Neutrophil (primary cell): ENCODE measurements around the gene ATP5PO.

Source experiments
- H3K27ac ChIP-seq: fragments of 200-600 bp; sonication (generic); 2 replicates; pipeline ENCODE4 v1.5.1; 2016; ENCODE audit warnings: mild to moderate bottlenecking, moderate library complexity
- H3K27me3 ChIP-seq: fragments of 200-600 bp; sonication (generic); 2 replicates; pipeline ENCODE4 v1.6.0; 2016; ENCODE audit warnings: mild to moderate bottlenecking
- H3K36me3 ChIP-seq: fragments of 200-600 bp; sonication (generic); 2 replicates; pipeline ENCODE4 v1.5.1; 2017
- H3K4me1 ChIP-seq, 2 experiments: fragments of 200-600 bp in 1 of 2; sonication (generic) in 1 of 2; 1 replicate in 1 of 2; 2 replicates in 1 of 2; pipeline versions ENCODE4 v1.5.1 to v1.6.1; 2013 to 2016; ENCODE audit warnings: low read depth in 1 of 2, low read length in 1 of 2, mild to moderate bottlenecking in 1 of 2, moderate library complexity in 1 of 2; ENCODE audit not compliant: control insufficient read depth in 1 of 2, insufficient read depth in 1 of 2
- H3K4me3 ChIP-seq, 2 experiments: fragments of 200-600 bp in 1 of 2; sonication (generic) in 1 of 2; 1 replicate in 1 of 2; 2 replicates in 1 of 2; pipeline ENCODE4 v1.5.1; 2013 to 2016; ENCODE audit warnings: low read depth in 1 of 2, low read length in 1 of 2, mild to moderate bottlenecking in 1 of 2, moderate library complexity in 1 of 2
- H3K9me3 ChIP-seq: fragments of 200-600 bp; sonication (generic); 2 replicates; pipeline ENCODE4 v1.5.1; 2016
- CTCF ChIP-seq: fragments of 200-600 bp; sonication (generic); IDR thresholded peaks from 2 replicates; pipeline ENCODE4 v1.5.1; 2016; ENCODE audit warnings: antibody characterized with exemption

Gene ATP5PO

GRCh38 chr21:33943293-33943692, 27.7 kb upstream of the ATP5PO start:
- no peak overlapping the region for H3K4me3 ChIP-seq
- H3K27me3 ChIP-seq, result no peaks in the 10 kb centered on the region
- H3K9me3 ChIP-seq, result no peaks in the 10 kb centered on the region
- H3K4me1 ChIP-seq, result peaks cover 0 to under 1% of the 10 kb centered on the region in 2 experiments
- H3K27ac ChIP-seq, result no peak overlapping the region
- H3K36me3 ChIP-seq, result no peaks in the 10 kb centered on the region
- TF ChIP-seq CTCF, result no peak

GRCh38 chr21:33942426-33942825, 26.8 kb upstream of the ATP5PO start:
- H3K27me3 ChIP-seq, result no peaks in the 10 kb centered on the region
- no peak overlapping the region for H3K27ac ChIP-seq
- no peaks in the 10 kb centered on the region for H3K9me3 ChIP-seq
- H3K4me1 ChIP-seq, result peaks cover 3 to 5% of the 10 kb centered on the region in 2 experiments
- no peak overlapping the region for H3K4me3 ChIP-seq
- no peak for TF ChIP-seq CTCF
- H3K36me3 ChIP-seq, result no peaks in the 10 kb centered on the region

GRCh38 chr21:33940881-33941245, 25.3 kb upstream of the ATP5PO start:
- H3K27me3 ChIP-seq, result no peaks in the 10 kb centered on the region
- peaks cover 18 to 21% of the 10 kb centered on the region in 2 experiments for H3K4me1 ChIP-seq
- no peaks in the 10 kb centered on the region for H3K9me3 ChIP-seq
- H3K27ac ChIP-seq, result no peak overlapping the region
- H3K4me3 ChIP-seq, result no peak overlapping the region
- no peak for TF ChIP-seq CTCF
- H3K36me3 ChIP-seq, result no peaks in the 10 kb centered on the region

- Histone ChIP-seq H3K27ac (no peak overlapping the region), H3K4me3 (no peak overlapping the region), H3K36me3 (no peaks in the 10 kb centered on the region), H3K27me3 (no peaks in the 10 kb centered on the region), H3K9me3 (no peaks in the 10 kb centered on the region), H3K4me1 (peaks cover 18 to 21% of the 10 kb centered on the region in 2 experiments)
- no peak for TF ChIP-seq CTCF
Measured at GRCh38 chr21:33940164-33940880, 24.7 kb upstream of the ATP5PO start.

GRCh38 chr21:33939226-33939625, 23.6 kb upstream of the ATP5PO start:
- Histone ChIP-seq H3K27me3 (no peaks in the 10 kb centered on the region), H3K4me3 (no peak overlapping the region), H3K9me3 (no peaks in the 10 kb centered on the region), H3K4me1 (peaks cover 18 to 21% of the 10 kb centered on the region in 2 experiments), H3K36me3 (no peaks in the 10 kb centered on the region), H3K27ac (no peak overlapping the region)
- TF ChIP-seq CTCF, result no peak
